Vagina (tissue), 2 donors: ENCODE data around the gene PBX1.

ENCODE experiments used
- CTCF ChIP-seq, 3 experiments: fragments of 450-650 bp in 2 of 3; fragments of 200-600 bp in 1 of 3; sonication (generic) in 1 of 3; IDR thresholded peaks; one replicate each; pipeline ENCODE4 v1.5.1; 2017 to 2019; ENCODE audit warnings: antibody characterized with exemption in 3 of 3, mild to moderate bottlenecking in 2 of 3, moderate library complexity in 2 of 3
- POLR2A ChIP-seq, 2 donors: fragments of 450-650 bp; IDR thresholded peaks; one replicate each; pipeline ENCODE4 v1.6.1; 2017; ENCODE audit warnings: antibody characterized with exemption in 2 of 2, mild to moderate bottlenecking in 2 of 2, moderate library complexity in 2 of 2
- POLR2AphosphoS5 ChIP-seq, 2 donors: sonication (generic); formaldehyde crosslinking; IDR thresholded peaks; one replicate each; pipeline ENCODE4 v1.9.0; 2017; ENCODE audit warnings: antibody characterized with exemption in 2 of 2, mild to moderate bottlenecking in 2 of 2, low read depth in 1 of 2; ENCODE audit not compliant: insufficient read depth in 1 of 2

GRCh38 chr1:164756741-164757140, 197.8 kb downstream of the PBX1 start:
- TF ChIP-seq POLR2A (IDR thresholded peaks at IDR 0.05) (no peak), POLR2AphosphoS5 (IDR thresholded peaks at IDR 0.05; ENCODE audit: insufficient read depth in 1 of 2, low read depth in 1 of 2) (no peak), CTCF (IDR thresholded peaks at IDR 0.05) (no peak)
